ENCODE data around the gene CMTM8.

CMTM8 gene

GRCh38 chr3:32406486-32407408, 168.3 kb downstream of the CMTM8 start:
- no peak for DNase-seq (ENCODE audit: extremely low spot score)

GRCh38 chr3:32410367-32411246, 172.1 kb downstream of the CMTM8 start:
- POLR2A ChIA-PET = no interaction called here
- no peak for TF ChIP-seq CTCF (IDR thresholded peaks at IDR 0.05; ENCODE audit: control extremely low read depth, extremely low read depth, low read depth, missing control alignments)
- CTCF ChIA-PET = interaction anchor here (1.0 to 8.8 kb wide), 8 partner anchors 11 to 57 kb away, joined by 3 to 45 read pairs (median 4); no protein-coding TSS in a partner anchor
- DNase-seq (ENCODE audit: extremely low spot score) = no peak

More at GRCh38 chr3:32406486-32407408, 168.3 kb downstream of the CMTM8 start:
- TF ChIP-seq CTCF (IDR thresholded peaks at IDR 0.05; ENCODE audit: control extremely low read depth, extremely low read depth, low read depth, missing control alignments) = no peak
- CTCF ChIA-PET = interaction anchor here (0.7 to 3.9 kb wide), 5 partner anchors 8 to 61 kb away, joined by 3 to 17 read pairs (median 7); no protein-coding TSS in a partner anchor
- POLR2A ChIA-PET = no interaction called here

GRCh38 chr3:32411442-32411841, 173.0 kb downstream of the CMTM8 start:
- DNase-seq (ENCODE audit: extremely low spot score) = no peak
- no peak for TF ChIP-seq CTCF (IDR thresholded peaks at IDR 0.05; ENCODE audit: control extremely low read depth, extremely low read depth, low read depth, missing control alignments)
- ChIA-PET POLR2A (no interaction called here), CTCF (interaction anchor here (1.3 to 8.8 kb wide), 4 partner anchors 12 to 56 kb away, joined by 3 to 45 read pairs (median 19); no protein-coding TSS in a partner anchor)

- CTCF ChIA-PET = interaction anchor here (1.8 to 8.8 kb wide), 4 partner anchors 12 to 55 kb away, joined by 4 to 45 read pairs (median 24); no protein-coding TSS in a partner anchor
Measured at GRCh38 chr3:32412887-32413286, 174.4 kb downstream of the CMTM8 start.

GRCh38 chr3:32413845-32414521, 175.5 kb downstream of the CMTM8 start:
- TF ChIP-seq CTCF (IDR thresholded peaks at IDR 0.05; ENCODE audit: control extremely low read depth, extremely low read depth, low read depth, missing control alignments) = no peak
- ChIA-PET CTCF (interaction anchor here (0.9 to 8.8 kb wide), 9 partner anchors 9 to 54 kb away, joined by 3 to 45 read pairs (median 4); partner anchors contain the start of gene CMTM7), POLR2A (no interaction called here)
- no peak for DNase-seq (ENCODE audit: extremely low spot score)

More at GRCh38 chr3:32412887-32413286, 174.4 kb downstream of the CMTM8 start:
- POLR2A ChIA-PET = no interaction called here
- no peak for DNase-seq (ENCODE audit: extremely low spot score)
- no peak for TF ChIP-seq CTCF (IDR thresholded peaks at IDR 0.05; ENCODE audit: control extremely low read depth, extremely low read depth, low read depth, missing control alignments)

Measured in GM10248 (cell line).